HG03432 (cell line): ENCODE results near the gene CDV3.

Experiments
- ATAC-seq: cut with Tn5 transposase; IDR thresholded peaks from one replicate; pipeline ENCODE4 v1.9.1; 2021; ENCODE audit warnings: mild to moderate bottlenecking, moderate library complexity; ENCODE audit not compliant: unreplicated experiment

The CDV3 gene

DNA sequence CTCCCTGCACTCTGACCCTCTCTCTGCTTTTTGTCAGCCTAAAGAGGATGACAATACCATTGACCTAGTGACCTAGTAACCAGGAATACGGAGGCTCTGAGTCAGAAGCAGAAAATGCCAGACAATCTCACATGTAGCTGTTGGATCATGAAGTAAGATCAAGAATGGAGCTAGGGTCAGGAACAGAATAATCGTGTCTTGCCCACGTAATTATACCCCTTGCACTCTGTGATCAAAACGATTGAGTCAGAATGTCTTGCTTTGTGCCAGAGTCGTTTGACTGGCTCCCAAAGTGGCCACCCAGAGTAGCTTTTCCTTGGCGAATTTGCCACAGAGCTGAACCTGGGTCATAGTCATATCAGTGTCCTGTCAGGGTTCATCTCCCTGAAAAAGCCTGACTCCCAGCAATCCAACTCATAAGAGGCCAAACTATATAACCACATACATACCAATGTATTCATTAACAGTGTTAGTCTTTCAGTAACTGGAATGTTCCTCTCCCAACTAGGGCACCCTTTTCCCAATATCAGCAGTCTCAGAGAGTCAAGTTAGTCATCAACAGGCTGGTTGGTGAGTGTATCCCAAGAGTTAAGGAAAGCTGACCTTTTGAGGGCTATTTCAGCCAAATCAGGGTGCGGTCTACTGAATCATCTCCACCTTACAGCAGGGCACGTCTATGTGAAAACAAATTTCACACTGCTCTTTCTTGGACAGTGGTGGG, 5.0 kb upstream of the CDV3 start:
- no peak for ATAC-seq

DNA sequence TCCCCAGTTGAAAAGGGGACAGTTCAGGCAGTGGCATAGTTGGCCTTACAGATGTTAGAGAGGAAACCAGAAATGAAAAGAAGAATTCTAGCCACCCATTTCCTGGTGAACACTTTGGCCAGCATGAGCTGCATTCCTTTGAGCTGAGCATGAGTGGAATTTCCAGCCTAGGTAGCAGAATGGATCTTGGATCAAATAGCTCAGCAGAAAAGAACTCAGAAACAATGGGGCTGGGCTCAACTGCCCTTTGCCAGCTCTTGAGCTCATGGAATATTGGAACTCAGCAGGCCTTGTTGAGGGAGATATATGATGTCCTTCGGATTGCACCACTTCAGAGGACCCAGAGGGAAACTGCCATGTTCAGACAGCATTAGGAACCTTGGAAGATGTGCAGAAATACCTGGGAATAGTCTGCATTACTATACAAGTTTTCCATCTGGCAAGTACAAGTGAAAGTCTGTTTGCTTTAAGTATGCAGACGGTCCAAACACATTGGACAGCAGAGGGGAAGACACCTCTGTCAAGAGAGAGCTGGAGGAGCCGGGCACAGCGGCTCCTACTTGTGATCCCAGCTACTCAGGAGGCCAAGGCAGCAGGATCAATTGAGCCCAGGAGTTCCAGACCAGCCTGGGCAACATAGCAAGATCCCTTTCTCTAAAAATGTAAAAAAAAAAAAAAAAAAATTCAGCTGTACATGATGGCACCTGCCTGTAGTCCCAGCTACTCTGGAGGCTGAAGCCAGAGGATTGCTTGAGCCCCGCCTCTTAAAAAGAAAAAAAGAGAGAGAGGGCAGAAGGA, 3.1 kb upstream of the CDV3 start:
- ATAC-seq = no peak

DNA sequence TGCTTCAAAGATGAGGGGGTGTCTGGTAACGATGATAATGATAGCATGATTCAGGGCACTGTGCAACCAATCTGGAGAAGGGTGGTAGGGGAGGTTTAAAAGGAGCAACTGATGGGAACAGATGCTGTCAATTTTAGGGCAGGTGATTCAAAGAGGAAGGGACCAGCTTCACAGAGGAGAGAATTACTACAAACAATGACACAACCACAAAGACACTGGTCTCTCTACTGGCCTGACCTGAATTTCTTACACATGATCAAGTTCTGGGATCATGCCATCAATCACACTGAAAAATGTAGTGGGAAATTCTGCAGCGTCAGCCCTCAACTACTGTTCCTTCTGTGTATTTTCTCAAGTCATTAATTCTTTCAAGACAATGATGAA, 2.6 kb upstream of the CDV3 start:
- ATAC-seq = no peak

DNA sequence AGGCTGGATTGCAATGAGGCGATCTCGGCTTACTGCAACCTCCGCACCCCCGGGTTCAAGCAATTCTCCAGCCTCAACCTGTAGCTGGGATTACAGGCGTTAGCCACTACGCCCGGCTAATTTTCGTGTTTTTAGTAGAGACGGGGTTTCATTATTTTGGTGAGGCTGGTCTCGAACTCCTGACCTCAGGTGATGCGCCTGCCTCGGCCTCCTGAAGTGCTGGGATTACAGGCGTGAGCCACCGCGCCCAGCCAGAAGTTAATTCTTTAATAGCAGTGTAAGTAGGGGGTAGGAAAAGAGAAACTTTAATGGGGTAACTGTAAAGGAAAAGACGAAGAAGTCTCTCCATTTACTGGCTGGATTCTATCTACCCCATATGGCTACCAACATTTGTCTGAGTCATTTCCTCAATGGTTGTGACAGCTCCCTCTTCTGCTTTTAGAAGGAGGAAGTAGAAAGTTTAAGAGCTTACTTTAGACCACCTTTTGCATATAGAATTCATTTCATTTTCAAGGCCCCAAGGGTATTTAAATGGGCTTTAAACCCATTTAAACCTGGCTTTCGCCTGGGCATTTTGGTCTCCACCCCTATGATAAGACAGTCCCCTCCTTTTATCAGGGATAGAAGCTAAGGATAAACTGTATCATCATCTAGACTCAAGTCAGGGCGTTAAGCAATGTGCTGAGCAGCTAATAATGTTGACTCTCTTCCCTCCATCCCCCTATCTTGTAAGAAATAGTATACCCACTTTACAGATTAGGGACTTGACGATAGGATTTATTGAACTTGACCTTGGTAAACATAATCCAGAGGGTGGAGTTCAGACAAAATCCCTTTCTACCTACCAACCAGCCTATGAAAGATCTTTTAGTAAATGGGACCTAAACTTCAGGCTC, 1.1 kb upstream of the CDV3 start:
- ATAC-seq = peak; percentile 17

DNA sequence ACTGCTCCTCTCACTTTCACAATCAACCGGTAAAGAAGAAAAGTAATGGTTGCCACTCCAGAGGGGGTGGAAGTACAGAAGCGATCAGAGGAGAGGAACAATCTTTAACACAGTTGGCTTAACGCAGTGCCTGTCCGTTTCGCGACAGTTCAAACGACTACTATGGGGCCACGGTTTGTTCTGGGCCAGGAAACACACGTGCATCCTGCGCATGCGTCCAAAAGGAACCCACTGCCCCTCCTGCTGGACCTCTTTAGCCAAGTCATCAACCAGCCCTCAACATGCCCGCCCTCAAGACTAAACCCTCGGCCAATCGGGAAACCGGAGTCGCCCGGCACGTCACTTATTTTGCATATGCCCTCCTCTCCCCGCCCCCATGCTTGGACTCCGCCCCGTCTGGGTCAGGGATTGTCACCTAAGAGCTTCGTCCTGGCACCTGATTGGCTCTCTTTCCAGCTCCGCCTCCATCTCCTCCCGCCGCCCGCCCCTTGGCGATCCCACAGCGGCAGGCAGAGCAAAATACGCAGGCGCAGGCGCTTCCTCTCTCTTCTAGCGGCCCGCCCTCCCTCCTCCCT, 345 bp upstream of the CDV3 start:
- ATAC-seq = peak; percentile 84

DNA sequence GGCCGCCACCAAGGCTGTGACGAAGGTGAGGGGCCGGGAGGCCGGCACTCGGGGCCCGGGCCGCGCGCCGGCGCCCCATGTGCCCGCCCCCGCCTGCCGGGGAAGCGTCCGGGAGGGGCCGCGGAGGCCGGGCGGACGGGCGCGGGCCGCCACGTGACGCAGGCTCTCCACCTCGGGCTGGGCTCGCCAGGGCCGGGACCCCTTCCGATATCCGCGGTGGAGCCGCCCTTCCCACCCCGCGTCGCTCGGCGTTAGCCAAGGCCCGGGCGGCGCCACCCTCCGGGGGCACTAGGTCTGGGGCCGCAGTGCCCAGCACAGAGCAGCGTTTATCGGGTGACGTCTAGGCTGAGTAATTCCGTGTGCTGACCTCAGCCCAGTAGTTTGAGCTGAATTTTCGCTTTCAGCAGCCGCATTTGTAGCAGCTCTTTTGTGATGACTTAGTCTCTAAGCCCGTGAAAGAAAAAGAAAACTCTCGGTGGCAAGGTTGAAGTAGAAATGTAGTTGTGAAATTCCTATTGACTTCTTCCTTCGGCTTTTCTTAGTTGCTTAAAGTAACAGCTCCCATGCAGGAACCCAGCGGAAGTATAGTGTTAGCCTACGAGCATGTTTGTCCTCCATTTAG, 885 bp downstream of the CDV3 start:
- peak; percentile 33 for ATAC-seq

DNA sequence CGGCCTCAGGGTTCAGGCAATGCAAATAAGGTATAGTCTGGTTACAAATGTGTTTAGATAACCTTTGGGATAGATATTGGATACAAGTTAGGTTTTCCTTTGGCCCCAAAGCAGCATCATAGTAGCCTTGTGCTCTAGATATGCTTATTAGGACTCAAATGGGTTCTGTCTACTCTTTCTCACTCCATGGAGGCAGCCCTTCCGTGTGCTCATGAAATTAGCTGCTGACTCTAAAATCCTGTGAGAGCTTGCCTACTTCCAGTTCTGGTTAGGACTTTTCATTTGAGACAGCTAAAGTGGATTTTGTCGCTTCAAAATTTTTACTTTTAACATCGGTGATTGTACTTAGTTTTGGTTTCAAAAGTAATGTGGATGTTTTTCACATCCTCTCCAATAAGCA, 1.6 kb downstream of the CDV3 start:
- ATAC-seq = no peak

DNA sequence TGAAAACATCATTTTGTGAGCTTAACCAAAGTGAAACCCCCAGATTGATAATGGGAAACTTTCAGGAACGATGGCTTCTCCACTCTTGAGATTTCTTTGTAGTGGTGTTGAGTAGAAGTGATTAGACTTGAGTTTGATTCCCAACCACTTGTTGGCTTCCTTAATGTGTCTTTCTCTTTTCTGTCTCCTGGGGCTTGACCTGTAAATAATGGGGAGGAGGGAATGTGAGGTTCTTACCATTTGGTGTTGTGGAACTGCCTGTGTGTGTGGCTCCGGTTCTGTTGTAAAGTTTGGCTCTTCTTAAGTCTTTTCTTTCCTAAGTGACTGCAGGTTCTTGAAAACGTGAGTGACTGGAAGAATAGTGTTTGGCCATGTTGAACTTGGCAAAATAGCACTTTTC, 2.7 kb downstream of the CDV3 start:
- no peak for ATAC-seq

DNA sequence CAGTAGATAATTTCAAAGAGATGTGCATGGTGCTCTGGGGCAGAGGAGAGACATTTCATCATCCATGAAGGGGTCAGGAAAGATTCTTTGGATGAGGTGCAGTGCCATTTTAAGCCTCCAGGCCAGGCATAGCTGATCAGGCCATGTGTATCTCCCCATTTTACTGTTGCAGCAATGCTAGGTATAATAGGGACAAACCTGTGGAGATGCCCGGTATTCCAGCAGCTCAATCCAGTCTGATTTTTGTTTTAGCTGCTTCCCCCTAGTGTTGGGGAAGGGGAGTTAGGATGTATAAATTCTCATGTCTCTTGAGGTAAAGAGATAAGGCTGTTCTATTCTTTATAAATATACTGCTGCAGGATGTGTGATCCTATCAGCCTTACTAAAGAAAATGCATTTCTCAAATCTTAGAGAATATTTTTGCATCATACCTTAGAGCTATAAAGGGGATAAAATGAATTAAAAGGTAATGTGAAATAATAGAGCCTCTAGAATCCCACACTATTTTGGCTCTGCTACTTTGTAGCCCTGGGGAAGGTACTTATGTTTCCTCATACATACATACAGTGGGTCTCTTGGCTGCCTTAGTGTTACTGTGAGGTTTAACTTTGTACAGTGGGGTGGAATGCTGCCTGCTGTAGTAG, 5.2 kb downstream of the CDV3 start:
- ATAC-seq = no peak

DNA sequence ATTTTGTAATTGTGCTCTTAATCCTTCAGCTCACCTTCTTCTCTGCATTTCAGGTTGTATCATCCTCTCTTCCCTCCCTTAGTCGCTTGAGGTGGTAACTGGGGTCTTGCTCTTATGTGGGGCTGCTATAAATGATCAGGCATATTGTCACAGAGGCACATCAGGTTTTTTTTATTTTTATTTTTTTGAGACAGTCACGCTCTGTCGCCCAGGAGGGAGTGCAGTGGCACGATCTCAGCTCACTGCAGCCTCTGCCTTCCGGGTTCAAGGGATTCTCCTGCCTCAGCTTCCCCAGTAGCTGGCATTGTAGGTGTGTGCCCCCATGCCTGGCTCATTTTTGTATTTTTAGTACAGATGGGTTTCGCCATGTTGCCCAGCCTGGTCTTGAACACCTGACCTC, 9.9 kb downstream of the CDV3 start:
- ATAC-seq = no peak

DNA sequence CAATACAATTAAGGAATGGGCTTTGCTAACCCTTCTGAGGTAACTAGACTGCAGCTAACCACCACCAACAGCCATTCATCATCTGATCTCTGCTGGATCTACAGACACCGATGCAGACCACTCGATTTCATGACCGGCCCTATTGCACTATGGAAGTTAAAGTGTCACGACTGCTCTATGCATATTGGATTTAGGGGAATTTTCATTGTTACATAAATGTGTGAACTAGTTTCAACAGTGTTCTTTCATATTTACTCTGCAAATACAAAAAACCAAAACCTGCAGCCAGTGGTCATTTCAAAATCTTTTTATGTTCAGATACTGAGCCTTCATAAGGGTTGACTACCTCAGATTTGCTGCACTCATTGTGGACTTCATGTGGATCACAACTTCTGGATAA, 14.5 kb downstream of the CDV3 start:
- no peak for ATAC-seq

DNA sequence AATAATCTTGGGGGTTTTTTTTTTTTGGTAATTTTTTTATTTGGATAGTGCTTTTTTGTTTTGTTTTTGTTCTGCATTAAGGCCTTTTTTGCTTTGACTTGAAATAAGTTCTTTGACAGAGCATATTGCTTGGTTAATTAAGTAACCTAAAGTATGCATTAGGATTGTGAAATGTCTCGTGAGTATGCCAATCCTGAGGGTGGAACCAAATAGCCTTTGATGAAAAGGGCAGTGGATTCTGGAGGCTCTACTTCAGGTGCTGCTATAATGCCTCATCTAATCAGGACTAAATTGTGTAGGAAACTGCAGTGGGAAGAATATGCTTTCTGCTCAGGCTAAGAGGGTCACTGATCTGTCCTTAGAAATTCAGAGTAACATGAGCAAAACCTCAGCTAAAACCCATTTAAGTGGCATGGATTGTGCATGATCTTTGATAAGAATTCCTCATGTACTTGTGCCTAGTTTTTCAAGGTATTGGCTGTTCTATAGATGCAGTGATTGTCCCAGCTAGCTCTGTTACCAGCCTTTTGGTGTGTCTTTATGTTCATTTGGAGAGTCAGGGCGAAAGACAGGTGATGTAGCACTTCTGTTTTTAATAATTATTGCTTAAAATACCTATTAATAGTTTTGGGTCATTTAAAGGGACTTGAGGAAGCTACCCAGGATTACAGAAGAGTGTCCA, 15.4 kb downstream of the CDV3 start:
- no peak for ATAC-seq

DNA sequence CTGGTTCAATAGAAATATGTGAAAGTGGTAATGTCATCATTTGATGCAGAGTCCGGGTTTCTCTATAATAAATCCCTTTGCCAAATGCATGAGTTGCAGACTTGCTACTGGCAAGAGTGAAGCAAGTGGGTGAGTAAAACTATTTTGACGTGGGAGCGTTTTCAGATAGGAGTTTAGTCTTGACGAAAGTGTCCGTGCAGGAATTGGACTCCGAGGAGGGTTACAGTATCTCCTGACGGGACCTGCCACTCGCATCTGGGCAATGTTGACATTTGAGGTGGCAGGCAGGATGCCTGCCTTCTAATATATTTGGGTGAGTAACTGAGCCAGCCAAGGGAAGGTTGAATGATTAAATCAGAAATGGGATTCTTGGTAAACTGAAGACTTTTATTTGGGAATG, 16.0 kb downstream of the CDV3 start:
- ATAC-seq = no peak

DNA sequence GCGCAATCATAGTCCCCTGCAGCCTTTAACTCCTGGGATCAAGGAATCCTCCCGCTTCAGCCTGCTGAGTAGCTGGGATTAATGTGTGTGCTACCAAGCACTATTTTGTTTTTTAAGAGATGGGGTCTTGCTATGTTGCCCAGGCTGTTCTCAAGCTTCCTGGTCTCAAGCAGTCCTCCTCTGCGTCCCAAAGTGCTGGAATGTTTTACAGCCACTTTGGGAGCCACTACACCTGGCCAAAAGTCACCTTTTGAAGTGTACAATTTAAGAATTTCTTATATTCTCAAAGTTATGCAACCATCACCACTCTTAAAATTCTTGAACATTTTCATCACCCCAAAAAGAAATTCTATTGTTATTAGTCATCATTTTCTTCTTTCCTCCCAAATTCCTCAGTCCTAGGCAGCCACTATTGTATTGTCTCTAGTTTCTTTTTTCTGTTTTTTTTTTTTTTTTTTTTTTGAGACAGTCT, 17.8 kb downstream of the CDV3 start:
- no peak for ATAC-seq

DNA sequence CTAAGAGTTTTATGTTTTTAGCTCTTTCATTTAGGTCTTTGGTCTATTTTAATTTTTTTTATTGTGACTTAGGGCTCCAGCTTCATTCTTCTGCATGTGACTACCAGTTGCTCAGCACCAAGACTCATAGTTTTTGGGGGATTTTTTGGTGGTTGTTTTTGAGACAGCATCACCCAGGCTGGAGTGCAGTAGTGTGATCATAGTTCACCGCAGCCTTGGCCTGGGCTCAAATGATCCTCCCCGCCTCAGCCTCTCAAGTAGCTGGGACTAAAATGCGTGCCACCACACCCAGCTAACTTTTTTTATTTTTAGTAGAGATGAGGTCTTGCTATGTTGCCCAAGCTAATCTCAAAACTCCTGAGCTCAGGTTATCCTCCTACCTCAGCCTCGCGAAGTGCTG, 19.4 kb downstream of the CDV3 start:
- no peak for ATAC-seq

DNA sequence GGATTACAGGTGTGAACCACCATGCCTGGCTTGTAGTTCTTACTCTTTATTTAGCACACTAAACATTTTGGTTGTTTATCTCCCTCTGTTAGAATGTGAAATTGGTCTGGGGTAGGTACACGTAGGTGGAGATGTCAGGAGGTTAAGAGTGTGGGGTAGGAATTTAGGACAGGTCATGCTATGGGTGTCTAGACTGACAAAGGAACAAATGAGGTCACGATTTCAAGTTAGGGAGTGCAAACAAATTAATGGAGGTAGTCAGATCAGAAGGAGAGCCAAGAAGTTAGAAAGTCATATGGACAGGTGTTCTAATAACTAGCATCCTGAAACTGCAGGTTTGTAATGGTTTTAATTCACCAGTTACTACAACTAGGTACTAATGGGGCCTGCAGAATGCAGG, 19.8 kb downstream of the CDV3 start:
- no peak for ATAC-seq

DNA sequence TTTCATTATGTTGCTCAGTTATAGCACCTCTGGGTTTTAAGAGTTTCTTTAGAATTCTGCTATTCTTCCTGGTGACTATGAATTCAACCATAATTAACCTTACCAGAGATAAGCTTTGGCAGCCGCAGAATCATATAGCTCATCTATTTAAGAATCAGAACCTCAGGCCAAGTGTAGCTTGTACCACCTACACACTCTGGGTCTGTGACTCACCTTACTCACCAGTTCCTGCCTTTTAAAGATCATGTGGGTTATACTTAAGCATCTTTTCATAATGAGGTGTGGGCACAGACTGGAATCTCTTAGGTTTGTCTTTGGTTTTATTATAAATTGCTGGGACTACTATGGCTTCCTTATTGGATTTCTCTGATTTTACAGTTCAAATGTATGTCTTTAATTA, 21.9 kb downstream of the CDV3 start:
- no peak for ATAC-seq

DNA sequence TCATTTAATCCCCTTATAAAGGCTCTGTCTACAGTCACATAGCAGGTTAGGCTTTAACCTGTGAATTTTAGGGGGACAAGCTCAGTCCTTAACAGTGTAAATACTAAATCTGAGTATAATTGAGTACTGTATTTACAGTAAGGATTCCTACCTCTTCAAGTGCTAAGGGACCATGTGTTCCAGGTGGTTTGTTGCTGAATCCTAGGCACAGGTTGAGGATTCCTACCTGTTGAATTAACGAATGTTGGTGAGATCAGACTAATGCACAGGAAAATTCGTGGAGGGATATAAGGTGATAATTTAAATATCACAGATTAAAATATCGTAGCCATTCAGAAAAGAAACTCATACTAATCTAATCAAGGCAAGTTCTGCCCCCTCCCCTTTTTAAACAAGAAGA, 24.9 kb downstream of the CDV3 start:
- no peak for ATAC-seq

DNA sequence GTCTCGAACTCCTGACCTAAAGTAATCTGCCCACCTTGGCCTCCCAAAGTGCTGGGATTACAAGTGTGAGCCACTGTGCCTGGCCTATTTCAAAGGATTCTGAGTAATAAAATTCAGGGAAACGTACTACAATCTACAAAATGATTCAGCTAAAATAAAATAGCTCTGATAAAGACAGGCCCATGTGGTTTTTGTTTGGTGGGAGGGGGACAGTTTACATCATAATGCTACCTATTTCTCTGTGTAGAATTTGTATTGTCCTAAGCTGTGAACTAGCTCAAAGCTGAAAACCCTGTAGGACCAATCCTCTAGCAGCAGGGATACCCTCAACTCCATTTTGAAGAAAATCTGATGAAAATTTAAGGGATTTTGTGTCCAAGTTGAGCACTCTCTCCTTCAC, 25.8 kb downstream of the CDV3 start:
- no peak for ATAC-seq
